ENCODE measurements around the gene OLFML1.

GRCh38 chr11:7549681-7550080 is 64.4 kb downstream of the OLFML1 start:
- TF ChIP-seq RELA (IDR thresholded peaks at IDR 0.05; ENCODE audit: borderline replicate concordance, partially characterized antibody), result no peak
- no peak for TF ChIP-seq POLR2A (IDR thresholded peaks at IDR 0.05; ENCODE audit: low read depth, low read length)
- no peak for TF ChIP-seq SMC3 (IDR thresholded peaks at IDR 0.05; ENCODE audit: borderline replicate concordance, low read length)
